HG03460 (cell line): ENCODE results near the gene CIT.
"Not testable (repeated sequence)": the region's sequence is repeated elsewhere in the genome, so short reads cannot be mapped to it uniquely, and the experiment has no call there.

Experiments used
- ATAC-seq: cut with Tn5 transposase; IDR thresholded peaks from one replicate; pipeline ENCODE4 v1.9.1; 2021; ENCODE audit not compliant: unreplicated experiment

The CIT gene

GRCh38 chr12:119744900-119745606 lies 132.1 kb downstream of the CIT start:
- ATAC-seq, result no peak

- ATAC-seq, result no peak
Observed at GRCh38 chr12:119742700-119743099, 134.4 kb downstream of the CIT start.

GRCh38 chr12:119740830-119741229 lies 136.3 kb downstream of the CIT start:
- ATAC-seq, result no peak

GRCh38 chr12:119735079-119735478 lies 142.0 kb downstream of the CIT start:
- no peak for ATAC-seq

DNA sequence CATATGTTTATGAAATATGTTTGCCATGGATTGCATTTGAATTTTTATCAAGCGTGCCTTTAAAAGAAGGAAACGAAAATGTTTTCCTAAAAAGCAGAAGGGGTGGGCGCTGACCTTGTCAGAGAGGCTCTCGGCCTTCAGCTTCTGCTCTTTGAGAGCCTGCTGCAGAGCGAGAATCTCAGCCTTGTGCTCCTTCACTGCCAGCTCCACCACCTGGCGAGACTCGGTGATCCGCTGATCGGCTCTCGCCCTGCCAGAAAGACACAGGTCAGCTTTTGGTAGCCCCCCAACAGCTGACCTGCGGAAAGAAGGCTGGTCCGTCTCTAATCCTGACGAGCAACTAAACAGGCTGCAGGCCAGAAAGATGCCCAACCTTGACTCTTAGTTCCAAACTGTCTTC lies 146.7 kb downstream of the CIT start:
- no peak for ATAC-seq

- ATAC-seq, result no peak
Observed at GRCh38 chr12:119729871-119730270, 147.2 kb downstream of the CIT start.

- ATAC-seq, result no peak
Observed at GRCh38 chr12:119728444-119728745, 148.7 kb downstream of the CIT start.

- no peak for ATAC-seq
Observed at GRCh38 chr12:119727600-119728443, 149.3 kb downstream of the CIT start.

GRCh38 chr12:119725523-119725922 lies 151.6 kb downstream of the CIT start:
- ATAC-seq, result no peak

DNA sequence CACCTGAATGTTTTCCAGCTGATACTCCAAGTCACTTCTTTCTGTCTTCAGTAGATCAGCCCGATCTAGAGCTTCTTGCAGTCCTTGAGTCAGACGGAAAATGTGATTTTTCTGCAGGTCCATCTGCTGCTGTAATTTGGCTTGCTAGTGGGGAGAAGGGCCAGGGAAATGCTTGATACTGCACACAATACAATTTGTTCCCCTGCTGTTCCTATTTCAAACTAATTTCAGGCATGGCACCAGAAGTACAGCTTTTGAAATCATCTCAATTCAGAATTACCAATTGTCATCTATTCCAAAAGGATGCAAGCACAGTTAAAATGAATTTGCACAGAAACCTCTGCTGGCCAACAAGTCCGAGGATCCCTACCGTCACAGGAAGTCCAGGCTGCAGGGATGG lies 155.8 kb downstream of the CIT start:
- no peak for ATAC-seq

- ATAC-seq, result no peak
Observed at GRCh38 chr12:119720349-119720748, 156.8 kb downstream of the CIT start.

DNA sequence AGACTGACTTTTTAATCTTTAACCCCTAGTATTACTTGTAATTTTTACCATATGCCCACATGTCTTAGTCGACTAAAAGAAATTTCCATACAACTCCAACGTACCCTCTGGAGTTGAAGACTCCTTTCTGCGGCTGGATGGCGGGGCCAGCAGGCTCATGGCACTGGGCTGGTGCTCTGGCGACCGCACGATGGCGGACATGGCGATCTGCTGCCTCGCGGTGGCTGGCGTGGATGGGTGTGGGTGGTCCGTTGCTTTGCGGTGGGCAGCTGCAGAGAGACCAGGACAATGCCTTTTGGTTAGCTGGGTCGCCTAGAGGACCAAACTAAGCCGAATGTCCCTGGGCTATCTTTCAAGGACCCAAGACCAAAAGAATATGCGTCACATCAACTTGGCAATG lies 159.0 kb downstream of the CIT start:
- no peak for ATAC-seq

GRCh38 chr12:119715268-119715620 lies 161.9 kb downstream of the CIT start:
- ATAC-seq, result no peak

GRCh38 chr12:119714614-119715267 lies 162.4 kb downstream of the CIT start:
- ATAC-seq, result no peak

DNA sequence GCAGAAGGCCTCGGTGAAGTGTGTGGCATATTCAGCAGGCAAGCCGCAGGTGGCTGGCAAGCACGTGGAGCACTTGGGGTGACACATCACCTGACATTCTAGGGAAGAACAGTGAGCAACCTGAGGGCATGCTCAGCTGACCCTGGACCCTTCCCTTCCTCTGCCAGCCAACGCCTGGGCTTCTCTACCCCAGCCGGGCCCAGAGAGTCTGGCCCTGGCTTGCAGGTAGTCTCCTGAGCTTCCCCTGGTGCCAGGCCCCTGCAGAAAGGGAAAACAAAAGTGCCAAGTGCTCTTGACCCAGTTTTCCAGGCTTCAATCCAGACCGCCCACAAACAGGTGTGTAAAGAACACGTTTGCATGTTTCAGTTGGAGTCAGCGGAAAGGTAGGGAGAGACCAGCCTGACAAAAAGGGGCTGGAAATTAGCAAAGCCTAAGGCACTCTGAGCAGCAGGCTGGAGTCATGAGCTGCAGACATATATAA lies 163.5 kb downstream of the CIT start:
- ATAC-seq, result no peak

DNA sequence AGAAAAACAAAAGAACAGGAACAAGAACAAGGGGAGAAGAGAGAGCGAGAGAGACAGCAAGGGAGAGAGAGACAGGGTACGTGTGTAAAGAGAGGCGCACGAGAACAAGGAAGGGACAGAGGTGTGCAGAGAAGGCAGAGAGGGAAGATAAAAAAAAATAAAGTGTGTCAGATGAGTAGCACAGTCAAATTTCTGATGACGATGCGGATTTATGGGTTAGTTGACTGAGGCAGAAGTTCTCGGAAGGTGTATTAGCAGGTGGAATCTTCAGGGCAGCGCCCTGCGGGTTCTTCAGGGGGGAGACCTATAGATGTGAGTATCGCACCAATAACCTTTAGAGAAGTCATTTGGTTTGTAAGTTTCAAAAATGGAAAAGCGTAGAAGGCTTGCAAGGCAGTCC lies 164.4 kb downstream of the CIT start:
- ATAC-seq, result no peak

DNA sequence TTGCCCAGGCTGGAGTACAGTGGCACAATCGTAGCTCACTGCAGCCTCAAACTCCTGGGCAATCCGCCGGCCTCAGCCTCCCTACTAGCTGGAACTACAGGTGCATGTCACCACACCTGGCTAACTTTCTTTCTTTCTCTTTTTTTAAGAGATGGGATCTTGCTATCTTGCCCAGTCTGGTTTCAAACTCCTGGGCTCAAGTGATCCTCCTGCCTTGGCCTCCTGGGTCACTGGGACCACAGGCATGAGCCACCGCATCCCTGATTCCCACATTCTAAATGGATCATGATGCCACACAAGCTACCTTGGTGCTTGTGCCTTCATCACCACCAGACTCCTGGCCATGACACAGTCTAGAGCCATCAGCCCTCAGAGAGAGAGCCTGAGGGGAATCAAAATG lies 165.4 kb downstream of the CIT start:
- no peak for ATAC-seq

- no peak for ATAC-seq
Observed at GRCh38 chr12:119710965-119711551, 166.1 kb downstream of the CIT start.

DNA sequence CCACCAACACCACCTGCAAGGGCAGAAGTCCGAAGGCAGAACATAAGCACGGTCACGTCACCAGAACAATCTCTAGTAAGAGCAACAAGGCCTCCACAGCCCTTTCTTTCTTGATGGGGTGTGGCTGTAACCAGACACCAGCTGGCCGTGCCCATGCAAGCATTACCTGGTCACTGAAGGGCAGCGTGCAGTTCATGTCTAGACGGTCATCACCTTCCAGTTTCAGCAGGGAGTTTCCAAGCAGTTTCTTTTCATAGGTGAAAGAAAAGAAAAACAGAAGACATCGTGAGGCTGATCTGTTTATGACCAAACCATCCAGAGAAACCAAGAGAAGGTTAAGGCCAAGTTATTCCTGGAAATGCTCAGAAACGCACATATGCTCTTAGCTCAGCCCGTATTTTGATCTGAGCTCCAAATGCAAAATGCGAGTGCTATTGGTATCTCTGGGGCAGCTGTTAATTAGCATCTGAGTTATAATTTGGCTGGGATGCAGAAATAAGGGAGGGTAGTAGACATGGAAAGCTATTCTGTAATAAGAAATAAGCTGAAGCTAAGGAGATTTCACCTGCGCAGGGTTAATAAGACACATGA lies 166.7 kb downstream of the CIT start:
- no peak for ATAC-seq

- ATAC-seq, result not testable (repeated sequence)
Observed at GRCh38 chr12:119706427-119706826, 170.7 kb downstream of the CIT start.

GRCh38 chr12:119705182-119705581 lies 171.9 kb downstream of the CIT start:
- no peak for ATAC-seq
